NCI-H2227 (cell line): ENCODE measurements around the gene GNAL.

ENCODE experiments used
- DNase-seq: peaks from one replicate; lab custom pipeline; 2025; ENCODE audit not compliant: unreplicated experiment; lab: John Stamatoyannopoulos, UW

GNAL gene

DNA sequence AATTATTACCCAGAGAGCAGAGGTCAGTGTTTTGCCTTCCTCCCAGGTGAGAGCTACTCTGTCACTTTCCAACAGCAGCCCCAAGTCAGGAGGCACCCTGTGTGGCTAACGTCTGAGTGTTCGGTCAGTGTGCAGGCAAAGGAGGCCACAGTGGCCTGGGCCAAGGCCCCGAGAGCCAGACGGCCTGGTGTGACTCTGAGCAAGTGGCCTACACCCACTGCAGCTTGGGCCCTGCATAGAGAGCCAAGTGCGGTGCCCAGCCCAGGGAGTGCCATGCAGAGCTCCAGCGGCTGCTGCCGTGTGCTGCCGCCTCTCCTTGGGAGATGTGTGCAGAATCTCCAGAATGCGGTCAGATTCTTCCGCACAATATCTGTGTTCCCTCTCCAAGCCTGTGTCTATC lies 70.4 kb downstream of the GNAL start:
- DNase-seq, result no peak

DNA sequence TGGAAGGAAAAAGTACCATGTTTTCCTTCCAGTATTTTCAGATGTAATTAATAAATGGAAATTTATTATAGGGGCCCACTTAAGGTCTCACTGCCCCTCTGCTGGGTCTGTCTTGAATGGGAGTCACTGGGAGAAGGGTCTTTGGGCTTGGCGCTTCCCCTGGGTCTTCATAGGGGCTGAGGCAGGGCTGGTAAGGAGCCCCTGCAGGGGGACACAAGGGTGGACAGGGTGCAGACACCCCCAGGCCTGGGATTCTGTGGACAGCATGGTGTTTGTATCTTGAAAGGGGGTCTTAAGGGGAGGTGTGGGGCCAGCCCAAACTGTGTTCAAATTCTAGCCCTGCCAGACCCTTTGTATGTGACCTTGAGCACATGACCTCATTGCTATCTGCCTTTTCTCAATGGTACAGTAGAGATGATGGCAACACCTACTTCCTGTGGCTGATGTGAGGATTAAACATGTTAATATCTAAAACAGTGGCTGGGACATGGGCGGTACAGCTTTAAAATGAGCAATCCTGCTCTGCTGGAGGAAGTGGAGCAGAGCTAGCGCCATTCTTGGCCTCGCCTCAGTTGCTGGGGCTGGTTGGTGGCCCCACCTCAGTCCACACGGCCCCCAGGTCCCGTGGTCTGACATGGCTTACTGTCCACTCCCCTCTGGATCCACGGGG lies 71.6 kb downstream of the GNAL start:
- no peak for DNase-seq

DNA sequence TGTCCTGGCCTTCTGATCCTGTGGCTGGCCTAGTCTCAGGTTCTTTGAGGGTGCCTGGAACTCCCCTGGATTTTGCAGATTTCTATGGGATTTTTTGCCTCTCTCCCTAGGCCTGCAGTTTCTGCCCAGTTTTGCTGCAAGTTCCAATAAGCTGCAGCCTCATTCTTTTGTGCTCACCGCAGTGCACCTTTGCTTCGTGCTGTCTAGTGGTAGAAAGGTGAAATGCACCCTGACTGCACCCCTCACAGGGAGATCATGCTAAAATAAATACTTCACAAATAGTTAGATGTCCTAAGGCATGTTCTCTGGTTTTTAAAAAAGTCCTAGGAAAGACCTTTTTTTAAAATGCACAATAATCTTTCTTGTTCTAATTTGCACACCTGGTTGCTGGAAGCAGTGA lies 72.5 kb downstream of the GNAL start:
- peak; percentile 10 for DNase-seq

DNA sequence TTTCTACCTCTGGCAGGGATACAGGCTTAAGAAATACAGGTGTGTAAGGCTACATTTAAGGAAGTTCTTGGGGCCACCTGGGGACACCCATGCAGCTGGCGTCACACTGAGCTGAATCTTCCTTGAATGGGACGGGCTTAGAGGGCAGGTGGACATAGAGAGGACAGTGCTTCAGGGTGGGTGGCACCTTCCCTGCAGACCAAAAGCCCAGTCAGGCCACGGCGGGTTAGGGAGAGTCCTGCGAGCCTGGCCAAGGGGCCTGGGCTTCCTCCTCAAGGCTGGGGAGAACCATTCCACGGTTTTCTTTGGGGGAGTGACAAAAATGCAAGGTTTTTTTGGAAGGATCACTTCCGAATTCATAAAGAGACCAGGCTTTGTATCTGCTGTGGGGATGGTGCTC lies 73.4 kb downstream of the GNAL start:
- no peak for DNase-seq

DNA sequence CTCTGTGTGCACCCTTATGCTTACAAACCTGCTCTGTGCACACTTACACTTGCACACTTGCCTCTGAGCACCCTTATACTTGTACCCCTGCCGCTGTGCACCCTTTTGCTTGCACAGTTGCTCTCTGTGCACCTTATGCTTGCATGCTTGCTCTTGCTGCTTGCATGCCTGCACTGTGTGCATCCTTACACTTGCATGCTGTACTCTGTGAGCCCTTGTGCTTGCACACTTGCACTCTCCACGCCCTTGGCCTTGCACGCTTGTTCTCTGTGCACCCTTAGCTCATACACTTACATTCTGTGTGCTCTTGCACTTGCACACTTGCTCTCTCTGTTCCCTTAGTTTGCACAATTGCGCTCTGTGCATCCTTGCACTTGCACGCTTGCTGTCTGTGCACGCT lies 78.3 kb downstream of the GNAL start:
- DNase-seq, result no peak

DNA sequence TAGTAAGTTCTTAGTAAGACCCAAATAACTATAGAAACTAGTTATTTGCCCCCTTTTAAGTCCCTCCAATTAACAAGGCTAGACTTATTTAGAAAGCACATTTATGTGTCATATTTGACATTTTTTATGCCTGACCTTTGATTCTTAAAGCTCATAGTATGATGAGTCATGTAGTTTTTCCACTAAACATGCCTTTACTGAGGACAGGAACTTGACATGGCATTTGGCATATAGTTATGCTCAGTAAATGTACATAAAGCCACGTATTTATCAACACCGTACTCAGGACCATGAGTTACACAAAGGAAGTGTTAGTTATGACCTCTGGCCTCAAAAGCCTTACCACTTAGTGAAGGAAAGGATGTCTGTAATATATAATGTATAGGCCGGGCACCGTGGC lies 78.9 kb downstream of the GNAL start:
- DNase-seq, result no peak

DNA sequence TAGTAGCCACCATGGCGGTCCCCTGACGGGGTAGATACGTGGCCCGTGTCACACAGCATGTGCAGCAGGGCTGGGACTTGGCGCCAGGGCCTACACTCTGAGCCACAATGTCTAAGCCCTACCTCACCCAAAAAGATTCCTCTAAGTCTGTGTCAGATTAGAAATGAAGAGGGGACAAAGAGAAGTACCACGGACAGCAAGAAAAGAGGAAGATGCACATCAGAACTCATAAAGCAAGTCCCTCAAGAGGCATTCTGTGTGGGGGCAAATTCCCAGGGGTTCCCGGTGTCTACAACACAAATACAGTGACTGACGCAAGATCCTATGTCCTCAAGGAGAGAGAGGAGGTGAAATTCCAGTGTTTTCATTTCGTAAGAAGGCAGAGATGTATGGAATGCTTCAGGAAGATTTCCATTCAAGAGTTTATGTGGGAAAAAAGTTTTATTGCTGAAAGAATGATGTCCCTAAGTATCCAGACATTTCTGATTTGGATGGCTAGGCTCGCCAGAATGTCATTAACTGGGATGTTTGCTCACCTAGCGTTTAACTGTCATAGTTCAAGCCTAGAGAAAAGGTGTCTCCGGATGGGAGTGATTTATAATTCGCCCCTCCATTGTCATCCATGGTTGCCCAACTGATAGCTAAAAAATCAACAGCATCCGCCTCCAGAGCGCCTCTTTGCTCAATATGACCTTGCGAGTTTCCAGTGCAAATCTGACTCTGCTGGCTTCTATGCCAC lies 86.5 kb downstream of the GNAL start:
- no peak for DNase-seq

DNA sequence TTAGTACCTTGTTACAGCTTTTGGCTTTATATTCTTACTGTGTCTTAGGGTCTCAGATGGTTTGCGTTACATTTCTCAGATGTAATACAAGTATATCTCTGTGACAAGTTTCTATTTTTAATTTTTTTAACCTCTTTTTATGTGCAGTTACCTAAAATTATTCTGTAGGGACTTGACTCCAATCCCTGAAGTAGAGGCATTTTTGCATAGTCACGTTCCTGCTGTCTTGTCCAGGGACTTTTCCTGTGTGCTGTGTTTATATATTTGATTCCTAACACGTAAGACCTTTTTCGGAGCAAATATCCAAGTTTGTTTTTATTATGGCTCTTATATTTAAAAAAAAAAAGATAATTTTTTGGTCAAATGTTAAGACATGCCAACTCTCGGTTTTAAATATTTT lies 91.0 kb downstream of the GNAL start:
- DNase-seq, result no peak

DNA sequence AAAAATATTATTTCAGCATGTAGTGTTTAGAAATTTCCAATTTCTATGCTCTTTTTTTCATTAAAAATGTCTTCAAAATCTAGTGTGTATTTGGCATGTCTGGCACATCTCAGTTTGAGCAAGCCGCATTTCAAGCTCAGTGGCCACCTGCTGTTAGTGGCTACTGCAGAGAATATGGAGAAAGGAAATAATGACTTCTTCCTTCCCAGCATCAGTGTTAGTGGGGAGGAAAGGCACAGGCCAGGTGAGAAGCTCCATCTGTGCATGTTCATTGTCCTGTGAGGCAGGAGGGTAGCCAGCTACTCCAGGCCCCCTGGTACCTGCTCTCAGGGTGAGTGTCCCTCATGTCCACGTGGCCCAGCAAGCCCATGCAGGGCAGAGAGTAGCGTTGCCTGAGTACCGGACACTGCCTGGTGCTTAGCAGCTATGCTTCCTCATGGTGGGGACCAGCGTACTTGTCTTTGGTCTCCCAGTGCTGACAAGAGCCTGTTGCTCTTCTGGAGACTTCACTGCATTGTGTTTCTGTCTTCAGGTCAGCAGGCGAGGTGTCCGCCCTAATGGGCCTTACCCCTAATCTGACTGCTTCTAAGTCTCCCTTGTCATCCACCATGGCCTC lies 94.8 kb downstream of the GNAL start:
- peak; percentile 11 for DNase-seq

DNA sequence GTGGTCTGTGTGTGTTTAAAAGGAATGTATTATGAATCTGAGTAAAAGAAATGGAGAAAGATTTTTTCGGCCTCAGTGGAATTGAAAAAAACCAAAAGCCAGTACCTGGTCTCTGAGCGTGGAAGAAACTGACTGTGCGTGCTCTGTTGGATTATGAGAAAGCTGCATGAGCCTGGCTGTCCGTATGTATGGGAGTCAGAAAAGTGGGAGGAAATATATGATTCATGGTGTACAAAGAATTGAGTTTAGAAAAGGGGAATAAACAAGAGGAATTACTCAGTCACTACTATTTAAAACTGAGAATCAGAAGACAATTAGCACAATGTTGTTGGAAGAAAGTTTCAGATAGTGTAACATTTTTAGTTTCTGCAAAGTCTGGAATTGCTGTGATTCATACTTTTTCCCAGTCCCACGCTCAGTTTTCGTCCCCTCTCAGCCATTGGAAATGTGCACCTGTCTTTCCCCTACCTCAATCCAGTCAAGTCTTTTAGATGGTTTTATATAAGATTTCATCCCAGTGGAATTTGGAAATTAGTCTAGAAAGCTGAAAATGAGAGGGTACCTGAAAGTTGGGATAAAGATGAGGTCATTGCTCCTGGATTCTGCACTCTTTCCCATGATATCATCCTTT lies 95.7 kb downstream of the GNAL start:
- no peak for DNase-seq

DNA sequence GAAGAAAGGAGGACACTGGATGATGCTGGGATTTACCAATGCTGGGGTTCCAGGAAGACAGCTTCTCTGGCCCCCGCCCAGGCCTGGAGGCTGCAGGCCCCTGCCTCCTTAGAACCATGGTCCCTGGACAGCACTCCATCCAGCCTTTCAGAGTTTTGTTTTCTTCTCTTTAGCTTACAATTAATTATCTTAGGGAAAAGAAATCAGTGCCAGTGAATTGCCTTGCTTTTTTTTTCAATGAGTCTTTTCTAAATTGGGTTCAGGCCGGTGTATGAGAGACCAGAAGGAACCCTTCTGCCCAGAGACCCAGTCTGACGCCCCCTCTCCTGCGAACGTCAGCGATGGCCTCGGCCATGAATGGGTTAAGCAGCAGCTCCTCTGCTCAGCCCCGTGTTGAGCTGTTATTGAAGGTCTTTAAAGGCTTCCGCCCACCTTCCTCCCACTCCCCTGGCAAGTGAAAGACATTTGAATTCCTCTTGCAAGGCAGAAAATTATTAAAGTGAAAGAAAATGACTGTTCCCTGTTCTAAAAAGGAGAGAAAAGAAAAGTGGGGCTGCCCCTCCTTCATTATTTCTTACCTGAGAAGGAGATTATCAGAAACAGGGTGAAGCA lies 96.5 kb downstream of the GNAL start:
- DNase-seq, result peak; percentile 69

DNA sequence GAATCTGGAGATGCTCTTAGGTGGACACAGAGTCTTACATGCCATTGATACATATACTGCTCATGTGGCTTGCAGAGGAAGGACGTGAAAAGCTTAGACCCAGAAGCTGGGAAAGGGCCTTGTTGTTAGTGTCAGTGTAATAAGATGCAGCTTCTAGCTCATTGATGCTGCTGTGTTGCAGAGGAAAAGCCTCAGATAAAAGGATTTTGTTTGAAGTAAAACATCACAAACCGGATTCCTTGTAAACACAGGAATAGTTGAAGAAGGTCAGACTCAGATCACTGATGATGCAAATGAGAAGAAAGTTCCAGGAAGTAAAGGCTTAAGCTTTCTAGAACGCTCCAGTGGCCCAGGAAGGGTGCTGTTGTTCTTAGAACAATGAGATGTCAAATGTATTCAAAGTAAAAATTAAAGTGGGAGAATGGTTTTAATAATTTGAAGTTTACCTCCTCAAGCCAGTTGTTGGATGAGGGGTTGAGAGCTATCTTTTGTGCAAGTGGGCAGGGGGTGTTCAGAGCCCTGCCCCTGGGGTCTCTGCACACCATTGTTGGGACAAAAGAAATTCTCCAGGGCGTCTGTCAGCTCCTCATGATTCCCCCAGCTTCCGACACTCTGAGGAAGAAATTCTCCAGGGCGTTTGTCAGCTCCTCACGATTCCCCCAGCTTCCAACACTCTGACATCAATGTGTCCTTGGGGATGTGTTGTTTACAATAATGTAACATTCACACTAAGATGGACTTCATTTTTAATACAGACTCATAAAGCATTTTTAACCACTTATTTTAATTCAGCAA lies 100.8 kb downstream of the GNAL start:
- peak; percentile 10 for DNase-seq

DNA sequence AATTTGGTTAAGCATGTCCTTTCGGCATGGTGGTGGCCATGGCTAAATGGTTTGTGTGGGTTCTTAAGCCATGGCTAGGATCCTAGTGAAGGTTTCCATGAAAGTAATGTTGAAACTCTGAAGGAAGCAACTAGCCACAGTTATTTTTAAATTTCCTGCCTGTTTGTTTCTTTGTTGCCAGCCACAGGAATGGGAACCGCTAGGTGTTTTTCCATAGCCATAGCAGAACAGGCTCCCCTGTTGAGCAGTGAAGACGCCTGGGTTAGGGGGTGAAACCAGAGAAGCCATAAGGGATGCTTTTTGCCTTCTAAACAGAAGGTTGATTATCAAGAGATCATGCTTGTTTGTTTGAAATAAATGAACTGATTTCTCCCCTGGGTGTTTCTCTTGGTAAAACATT lies 102.1 kb downstream of the GNAL start:
- DNase-seq, result peak; percentile 15

DNA sequence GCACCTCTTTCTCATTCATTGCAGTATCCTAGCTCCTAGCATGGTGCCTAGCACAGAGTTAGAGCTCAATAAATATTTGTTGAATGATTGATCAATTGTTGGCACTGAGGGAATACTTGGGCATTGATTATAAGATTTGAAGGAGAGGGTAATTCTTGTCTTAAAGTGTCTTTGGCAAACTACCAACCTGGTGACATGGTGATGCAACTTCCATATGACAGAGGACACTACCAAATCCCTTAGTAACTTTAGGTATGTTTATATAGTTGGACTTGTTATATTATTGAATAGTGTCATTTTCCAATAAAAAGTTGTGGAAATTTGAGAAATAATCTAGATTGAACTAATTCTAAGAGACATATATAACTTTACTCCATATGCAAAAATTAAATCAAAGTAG lies 103.6 kb downstream of the GNAL start:
- DNase-seq, result no peak

DNA sequence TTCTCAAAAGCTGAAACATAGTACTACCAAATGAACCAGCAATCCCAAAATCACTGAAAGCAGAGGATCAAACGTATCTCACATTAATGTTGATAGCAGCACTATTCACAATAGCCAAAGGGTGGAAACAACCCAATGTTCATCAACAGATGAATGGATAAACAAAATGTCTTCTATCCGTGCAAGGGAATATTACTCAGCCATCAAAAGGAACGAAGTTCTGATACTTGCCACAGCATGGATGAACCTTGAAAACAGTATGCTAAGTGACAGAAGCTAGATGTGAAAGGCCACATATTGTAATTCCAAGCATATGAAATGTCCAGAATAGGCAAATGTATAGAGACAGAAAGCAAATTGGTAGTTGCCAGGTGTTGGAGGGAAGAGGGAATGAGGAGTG lies 105.1 kb downstream of the GNAL start:
- DNase-seq, result no peak

DNA sequence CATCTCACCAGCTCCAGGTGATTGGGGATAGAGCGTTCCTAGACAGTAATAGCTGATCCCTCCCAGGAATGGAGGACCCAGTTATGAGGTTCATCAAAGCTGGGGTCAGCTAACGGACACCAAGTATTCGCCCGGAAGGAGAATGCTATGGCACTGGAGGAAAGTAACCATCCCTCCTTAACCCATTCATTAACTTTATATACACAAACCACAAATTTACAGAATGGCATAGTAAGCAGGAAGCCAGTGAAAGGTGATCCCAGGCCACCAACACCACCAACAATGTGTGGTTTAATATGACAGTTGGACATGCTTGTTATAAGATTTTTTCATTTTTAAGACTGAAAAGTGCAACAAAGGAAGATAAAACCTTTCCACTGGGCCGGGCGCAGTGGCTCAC lies 106.9 kb downstream of the GNAL start:
- no peak for DNase-seq

DNA sequence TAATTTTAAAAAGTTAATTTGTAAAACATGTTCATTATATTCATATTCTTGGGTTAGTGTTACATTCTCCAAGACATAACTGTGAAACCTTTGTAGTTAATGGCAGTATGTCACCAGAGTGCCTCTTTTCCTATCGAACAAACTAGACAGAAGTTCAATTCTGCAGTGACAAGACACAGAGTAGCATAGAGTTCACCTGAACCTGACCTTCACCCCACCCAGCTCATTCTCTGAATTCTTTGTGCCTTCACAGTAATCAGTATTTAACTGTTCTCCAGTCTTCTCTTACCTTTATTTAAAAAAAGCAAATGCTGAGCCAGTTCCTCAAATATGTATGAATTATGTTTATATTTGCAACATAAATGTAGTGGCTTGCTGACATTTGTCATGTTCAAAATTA lies 109.2 kb downstream of the GNAL start:
- no peak for DNase-seq

DNA sequence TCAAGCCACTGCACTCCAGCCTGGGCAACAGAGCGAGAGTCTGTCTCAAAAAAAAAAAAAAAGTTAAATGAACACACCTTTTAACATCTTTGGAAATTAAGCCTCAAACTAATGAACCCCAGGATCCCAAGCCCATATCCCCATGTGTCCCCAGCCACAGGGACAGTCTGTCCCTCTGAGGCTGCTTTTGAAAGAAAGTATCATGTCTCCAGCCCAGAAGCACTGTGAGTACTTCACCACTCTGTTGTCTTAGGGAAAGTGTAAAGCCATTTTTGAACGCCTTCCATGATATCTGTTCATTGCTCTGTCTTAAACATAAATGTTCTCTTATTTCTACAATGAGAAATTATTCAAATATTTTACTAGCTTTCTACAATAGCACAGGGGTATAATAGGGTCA lies 110.0 kb downstream of the GNAL start:
- no peak for DNase-seq

DNA sequence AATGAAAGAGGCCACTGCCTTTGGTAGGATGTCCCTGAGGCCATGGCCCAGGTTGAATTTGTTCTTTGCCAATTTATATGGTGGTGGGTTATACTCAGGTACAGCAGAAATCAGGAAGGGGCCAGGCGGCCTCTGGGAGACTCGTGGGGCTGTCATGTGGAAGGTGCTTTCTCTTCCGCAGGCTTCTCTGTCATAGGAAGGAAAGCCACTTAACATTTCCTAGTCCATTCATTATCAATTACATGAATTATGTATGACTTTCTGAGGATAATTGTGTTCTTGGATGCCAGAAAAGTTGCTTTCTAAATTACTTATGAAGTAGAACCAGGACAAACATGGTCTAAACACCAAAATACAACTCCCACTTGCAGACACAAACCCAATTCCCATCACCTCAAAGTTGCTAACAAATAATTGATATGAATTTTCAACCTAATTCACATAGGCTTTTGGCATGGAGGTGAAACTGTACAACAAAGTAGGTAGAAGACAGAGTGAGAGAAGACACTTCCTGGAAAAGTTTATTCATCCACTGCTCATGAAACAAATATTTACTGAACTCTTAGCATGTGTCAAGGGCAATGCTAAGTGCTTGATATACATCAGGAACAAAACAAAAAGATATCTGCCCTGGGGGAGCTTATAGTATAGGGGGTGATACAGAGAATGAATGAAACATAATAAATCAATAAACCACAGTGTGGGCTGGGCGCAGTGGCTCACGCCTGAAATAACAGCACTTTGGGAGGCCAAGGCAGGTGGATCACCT lies 111.7 kb downstream of the GNAL start:
- no peak for DNase-seq

DNA sequence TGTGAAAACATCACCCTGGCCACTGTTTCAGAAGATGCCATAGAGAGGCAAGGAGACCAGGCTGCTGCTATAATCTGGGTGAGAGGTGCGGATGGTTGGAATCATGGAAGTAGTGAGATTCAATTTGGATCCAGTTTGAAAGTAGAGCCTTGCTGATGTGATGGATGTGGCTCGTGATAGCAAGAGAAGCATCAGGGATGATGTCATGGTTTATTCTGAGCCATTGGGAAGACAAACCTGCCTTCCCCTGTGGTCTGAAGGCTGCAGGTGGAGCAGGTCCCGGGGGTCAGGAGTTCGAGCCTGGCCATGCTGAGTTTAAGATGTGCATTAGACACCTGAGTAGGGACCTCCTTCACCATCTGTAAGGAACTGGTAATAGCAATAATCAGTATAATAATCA lies 112.5 kb downstream of the GNAL start:
- DNase-seq, result no peak
